Pulmonary artery endothelial cell (primary cell): ENCODE measurements around the gene MAPKAPK5. TPM values are rescaled to one million over a fixed set of nuclear protein-coding genes. Genes with fewer than 3 reads are reported as not detected.
"Not testable (repeated sequence)": the region's sequence is repeated elsewhere in the genome, so short reads cannot be mapped to it uniquely, and the experiment has no call there.

Experiments
- DNase-seq: peaks from one replicate; pipeline ENCODE4 v3.0.0-alpha.2; 2011; ENCODE audit warnings: low read depth, low spot score
- total RNA-seq: library from RNA; depleted of rRNA; stranded (reverse); fragments of >200 nt; gene quantifications from 2 replicates; pipeline ENCODE4 v1.2.3, GENCODE V29; 2014

Gene MAPKAPK5
- total RNA-seq, 1 donor from 2014 or later = 36.5 TPM

DNA sequence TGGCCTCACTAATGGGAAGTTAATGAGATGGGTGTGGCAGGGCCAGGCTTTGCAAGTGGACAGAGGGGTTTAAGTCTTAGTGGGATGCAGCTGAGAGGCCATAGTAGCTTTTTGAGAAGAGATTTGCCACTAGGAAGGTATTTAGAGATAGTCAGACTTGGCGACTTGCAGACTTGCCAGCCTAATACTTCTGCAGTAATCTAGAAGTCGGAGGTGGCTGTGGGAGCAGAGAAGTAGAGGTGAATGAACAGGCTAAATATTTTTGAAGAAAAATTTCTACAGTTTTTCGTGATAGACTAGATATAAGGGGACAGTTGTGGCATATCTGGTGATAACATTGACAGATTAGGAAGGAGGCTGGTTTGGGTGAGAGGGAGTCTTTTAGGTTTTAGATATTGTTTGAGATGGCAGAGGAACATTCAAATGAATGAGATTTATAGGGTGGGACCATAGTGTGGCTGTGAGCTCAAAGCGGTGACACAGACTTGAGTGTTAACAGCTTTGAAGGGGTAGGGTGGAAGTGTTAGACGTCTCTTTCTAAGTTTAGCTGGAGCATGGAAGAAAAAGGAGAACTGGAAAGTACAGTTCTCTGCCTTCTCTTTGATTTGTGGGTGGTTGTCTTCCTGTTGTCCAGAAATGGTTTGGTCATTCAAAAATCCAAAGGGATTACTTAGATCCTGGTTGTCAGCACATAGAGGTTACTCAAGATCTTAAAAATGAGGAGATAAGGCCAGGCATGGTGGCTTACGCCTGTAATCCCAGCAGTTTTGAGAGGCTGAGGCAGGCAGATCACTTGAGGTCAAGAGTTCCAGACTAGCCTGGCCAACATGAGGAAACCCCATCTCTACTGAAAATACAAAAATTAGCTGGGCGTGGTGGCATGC, 44.9 kb downstream of the MAPKAPK5 start:
- no peak for DNase-seq

DNA sequence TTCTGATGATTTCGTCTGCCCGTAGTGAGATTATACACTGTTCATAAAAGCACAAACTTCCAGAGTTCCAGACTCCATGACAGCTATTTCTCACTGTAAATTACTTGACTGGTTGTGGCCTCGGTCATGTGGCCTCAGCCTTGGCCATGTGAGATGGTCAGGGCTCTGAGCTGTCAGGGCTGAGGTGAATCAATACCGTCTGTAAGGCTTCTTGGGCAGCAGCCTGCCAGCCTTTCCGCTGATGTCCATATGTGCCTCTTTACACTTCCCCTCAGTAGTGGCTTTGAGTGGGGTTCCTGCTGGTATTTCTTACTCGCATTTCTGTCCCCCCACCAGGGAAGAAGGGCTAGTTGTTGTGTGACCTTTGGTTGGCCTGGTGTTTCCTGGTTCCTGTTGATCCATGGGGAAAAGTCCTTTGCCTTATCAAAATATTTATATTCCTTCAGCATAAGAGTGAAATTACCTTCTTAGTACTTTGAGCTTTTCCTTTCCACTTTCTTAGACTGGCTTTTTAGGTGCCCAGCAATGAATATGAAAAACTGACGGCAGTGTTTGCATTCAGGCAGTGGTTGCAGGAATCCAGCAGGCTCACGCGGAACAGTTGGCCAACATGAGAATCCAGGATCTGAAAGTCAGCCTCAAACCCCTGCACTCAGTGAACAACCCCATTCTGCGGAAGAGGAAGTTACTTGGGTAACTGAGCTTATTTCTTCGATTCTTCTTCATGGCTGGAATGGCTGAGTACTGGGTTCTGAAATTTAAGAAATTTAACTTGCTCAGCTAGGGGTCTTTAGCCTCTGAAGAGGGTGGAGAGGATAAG, 46.1 kb downstream of the MAPKAPK5 start:
- no peak for DNase-seq

DNA sequence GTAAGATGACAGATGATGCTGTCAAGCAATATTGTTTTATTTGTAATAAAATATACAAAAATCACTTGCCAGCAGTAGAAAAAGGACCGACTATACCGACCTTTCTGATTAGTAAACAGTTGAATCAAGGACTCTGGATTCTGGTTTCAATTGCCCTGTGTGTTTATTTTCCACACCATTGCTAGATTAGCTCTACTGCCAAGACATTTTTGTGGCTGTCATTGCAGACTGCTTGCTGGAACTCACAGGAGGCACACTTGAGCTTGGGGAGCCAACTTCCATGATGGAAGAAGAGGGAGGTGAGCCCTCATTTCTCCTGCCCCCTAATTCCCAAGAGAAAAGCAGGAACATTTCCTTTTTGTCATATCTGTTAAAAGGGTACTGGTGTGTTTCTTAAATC, 51.3 kb downstream of the MAPKAPK5 start:
- DNase-seq = no peak

DNA sequence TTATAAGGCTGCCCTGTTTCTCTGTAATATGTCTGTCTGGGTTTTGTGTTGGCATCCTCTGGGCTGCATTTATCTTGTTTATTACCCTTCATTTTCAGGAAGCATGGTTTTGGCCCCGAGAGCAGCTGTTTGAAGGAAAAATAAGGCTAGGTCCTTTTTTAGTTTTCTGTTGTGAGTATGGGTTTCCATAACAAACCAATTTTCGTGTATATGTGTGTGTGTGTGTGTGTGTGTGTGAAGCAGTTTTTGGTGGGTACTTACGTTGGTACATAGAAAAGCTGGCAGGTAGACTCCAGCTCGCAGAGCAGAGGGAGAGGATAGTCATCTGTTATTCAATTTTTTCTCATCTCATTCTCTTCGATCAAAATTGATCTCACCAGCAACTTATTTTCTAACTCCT, 52.5 kb downstream of the MAPKAPK5 start:
- DNase-seq = no peak

DNA sequence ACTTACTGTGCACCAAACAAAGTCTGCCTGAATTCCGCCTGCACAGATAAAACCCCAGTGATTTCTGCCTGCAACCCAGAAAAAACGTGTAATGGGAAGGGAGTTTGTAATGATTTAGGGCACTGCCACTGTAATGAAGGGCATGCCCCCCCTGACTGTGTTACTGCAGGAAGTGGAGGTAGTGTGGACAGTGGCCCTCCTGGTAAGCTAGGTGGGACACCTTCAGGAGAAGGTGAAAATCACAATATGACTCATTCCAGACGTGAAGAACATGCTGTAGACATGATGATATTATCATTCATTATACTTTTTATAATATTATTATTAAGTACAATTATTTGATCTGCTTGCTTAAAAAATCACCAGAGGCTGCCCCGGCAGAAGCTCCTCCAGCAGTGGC, 59.2 kb downstream of the MAPKAPK5 start:
- no peak for DNase-seq

DNA sequence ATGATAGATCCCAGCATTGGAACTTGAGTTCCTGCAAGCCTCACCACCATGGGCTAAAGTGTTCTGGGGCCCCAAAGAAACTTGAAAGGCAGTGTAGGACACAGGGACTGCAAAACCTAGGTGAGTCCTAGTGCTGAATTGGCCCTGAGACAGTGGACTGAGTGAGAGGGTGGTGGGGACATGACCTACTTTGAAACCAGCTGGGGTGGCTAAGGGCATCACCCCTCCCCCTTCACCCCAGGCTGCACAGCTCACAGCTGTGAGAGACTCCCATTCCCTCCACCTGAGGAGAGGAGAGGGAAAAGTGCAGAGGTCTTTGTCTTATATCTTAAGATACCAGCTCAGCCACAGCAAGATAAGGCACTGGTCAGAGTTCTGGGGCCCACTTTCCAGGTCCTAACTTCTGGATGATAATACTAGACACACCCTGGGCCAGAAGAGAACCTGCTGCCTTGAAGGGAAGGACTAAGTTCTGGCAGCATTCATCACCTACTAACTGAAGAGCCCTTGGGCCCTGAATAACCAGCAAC, 62.5 kb downstream of the MAPKAPK5 start:
- DNase-seq = no peak

DNA sequence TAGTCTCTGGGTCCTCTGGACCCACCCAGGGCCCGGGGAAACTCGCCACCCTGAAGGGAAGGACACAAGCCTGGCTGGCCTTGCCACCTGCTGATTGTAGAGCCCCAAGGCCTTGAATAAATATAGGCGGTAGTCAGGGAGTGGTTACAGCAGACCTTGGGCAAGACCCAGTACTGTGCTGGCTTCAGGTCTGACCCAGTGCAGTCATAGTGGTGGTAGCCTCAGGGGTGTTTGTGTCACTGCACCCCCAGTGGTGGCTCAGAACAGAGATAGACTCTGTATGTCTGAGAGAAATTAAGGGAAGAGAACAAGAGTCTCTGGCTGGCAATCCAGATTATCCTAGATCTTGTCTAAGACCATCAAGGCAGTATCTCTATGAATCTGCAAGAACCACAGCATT, 63.5 kb downstream of the MAPKAPK5 start:
- no peak for DNase-seq

DNA sequence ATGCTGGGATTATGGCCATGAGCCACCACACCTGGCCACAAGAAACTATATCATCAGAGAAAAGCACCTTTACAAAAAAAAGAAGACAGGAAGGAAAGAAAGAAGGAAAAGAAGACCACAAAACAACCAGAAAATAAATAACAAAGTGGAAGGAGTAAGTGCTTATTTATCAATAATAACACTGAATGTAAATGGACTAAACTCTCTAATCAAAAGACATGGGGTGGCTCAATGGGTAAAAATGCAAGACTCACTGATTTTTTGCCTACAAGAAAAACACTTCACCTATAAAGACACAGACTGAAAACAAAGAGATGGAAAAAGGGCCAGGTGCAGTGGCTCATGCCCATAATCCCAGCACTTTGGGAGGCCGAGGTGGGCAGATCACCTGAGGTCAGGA, 65.7 kb downstream of the MAPKAPK5 start:
- DNase-seq = no peak

DNA sequence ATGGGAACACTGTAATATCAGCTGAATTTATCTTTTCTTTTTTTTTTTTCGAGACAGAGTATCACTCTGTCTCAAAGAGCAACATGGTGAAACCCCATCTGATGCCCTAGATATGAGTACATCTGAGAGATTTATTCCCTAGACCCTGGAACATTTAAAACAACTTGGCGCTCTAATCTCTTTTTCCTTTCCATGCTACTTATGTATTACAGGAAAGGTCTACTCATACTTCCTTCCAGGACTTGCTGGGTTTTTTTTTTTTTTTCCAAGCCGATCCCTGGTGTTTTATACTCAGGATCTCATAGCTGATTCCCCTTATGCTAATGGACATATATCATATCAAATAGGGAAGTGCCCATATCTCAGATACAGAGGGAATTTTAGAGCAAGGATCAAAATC, 83.1 kb downstream of the MAPKAPK5 start:
- DNase-seq = peak; percentile 32

DNA sequence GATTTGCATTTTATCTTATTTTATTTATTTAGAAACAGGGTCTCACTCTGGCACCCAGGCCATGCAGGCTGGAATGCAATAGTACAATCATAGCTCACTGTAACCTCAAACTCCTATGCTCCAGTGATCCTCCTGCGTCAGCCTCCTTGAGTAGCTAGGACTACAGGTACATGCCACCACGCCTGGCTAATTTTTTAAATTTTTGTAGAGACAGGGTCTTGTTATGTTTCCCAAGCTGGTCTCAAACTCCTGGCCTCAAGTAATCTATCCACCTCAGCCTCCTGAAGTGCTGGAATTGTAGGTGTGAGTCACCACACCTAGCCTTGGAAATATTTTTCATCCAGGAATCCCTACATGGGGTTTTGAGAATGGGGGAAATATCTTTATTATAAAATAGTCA, 84.6 kb downstream of the MAPKAPK5 start:
- no peak for DNase-seq

DNA sequence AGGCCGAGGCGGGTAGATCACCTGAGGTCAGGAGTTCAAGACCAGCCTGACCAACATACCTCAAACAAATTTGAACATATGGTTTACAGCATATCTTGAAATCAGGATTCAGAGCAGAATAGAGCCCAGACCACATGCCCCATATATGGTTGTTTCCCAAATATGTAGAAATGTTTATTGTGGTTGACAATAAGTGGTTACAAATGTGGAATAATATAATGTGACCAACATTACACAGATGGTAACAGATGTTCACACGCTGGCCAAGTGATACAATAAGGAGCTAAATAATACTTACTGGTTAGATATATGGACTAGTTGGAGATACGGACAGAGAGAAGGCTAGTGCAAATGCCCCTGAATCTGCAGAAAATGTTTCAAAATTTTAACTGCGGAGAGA, 85.3 kb downstream of the MAPKAPK5 start:
- no peak for DNase-seq

DNA sequence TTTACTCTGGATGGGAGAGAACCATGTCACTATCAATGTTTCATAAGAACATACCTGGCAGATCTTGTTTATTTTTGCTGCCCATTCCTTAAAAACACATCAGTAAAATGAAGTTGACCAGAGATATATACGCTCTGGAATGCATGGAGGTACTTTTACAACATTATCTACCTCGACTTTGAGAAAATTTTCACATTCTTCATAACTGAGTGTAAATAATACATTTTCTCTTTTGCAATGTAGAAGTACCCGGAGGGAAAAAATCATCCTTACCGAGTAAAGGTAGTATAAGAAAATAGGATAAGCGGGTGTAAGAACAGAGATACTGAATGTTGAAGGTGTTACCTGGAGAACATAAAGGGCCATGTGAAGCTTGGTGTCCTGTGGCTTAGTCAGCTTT, 90.2 kb downstream of the MAPKAPK5 start:
- no peak for DNase-seq

DNA sequence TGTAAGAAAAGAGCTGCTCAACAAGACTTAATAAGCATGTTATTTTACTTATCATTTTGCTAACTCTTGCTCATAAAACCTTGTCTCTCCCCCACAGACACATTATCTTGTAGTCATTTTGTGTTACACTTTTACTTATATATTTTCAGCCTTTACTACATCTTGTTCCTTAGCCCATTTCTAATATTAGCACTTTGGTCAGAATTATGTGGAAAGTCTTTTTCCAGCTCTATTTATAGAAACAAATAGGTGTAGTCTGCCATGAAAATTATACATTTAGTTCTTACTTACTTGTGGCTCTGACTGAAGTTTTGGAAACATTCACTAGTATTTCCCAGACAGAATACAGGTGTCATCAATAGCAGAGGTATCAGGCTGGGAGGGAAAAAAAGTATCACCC, 94.8 kb downstream of the MAPKAPK5 start:
- DNase-seq = no peak

DNA sequence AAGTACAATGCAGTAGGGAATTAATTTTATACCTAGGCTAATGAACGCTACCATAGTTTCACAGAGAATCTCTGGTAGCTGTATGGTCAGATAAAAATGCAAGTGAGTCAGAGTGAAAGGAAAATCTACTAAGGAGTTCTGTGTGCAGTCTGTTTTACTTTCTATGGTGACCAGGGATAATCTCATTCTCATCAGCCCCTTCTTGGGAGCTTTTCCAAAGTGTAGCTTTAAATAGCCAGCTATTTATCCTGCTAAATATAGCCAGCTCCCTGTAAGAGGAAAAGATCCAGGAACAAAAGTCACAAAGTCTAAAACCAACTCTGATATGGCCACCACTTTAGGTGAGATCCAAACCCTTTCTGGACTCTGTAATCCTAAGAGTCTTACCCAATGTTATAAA, 95.4 kb downstream of the MAPKAPK5 start:
- no peak for DNase-seq

DNA sequence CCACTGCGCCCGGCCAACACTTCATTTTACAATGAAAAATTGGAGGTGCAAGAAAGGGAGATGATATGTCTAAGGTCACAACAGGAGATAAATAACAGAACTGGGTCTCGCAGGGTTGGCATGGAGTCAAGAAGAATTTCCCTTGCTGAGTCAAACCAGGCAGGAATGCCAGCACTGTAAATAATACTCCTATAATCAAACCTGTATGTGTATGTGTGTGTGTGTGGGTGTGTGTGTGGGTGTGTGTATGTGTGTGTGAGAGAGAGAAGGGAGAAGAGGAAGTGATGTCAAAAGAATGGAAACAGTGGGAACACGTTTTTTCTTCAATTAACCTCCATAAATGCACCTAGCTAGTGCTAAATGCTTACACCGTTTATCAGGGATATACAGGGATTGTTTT, 100.5 kb downstream of the MAPKAPK5 start:
- peak; percentile 46 for DNase-seq

DNA sequence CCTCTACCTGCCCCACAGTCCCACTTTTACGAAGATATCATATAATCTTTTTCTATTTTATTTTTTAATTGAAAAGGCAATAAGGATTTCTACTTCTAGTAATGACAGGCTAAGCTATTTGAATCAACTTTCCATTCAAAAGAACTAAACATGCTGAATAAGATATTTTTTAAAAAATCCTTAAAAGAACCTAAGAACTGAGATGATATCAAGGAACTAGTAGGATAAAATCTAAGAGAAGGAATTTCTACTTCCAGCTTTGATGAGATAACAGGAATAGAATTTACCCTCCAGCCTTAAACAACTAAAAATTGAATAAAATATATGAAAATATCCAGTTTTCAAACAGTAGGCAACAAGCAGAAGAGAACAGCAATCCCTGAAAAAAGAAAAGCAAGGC, 101.9 kb downstream of the MAPKAPK5 start:
- DNase-seq = no peak

DNA sequence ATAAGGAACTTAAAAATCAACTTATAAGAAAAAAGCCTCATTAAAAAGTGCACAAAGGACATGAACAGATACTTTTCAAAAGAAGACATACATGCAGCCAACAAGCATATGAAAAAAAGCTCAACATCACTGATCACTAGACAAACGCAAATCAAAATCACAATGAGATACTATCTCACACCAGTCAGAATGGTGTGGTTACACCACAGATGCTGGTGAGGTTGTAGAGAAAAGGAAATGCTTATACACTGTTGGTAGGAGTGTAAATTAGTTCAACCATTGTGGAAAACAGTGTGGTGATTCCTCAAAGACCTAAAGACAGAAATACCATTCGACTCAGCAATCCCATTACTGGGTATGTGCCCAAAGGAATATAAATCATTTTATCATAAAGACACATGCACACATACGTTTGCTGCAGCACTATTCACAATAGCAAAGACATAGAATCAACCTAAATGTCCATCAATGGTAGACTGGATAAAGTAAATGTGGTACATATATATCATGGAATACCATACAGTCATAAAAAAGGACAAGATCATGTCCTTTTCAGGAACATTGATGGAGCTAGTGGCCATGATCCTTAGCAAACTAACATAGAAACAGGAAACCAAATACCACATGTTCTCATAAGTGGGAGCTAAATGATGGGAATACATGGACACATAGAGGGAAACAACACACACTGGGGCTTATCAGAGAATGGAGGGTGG, 109.1 kb downstream of the MAPKAPK5 start:
- DNase-seq = not testable (repeated sequence)

Other genes with a start within 250 kb of the MAPKAPK5 start
- gene ATXN2, start 242.9 kb upstream of the MAPKAPK5 start, total RNA-seq = 12.3 and 20.0 TPM in 2 replicates
- 17.0 and 21.1 TPM in 2 replicates for gene BRAP, start 156.3 kb upstream of the MAPKAPK5 start, total RNA-seq
- 9.5 and 10.7 TPM in 2 replicates for gene ACAD10, start 156.2 kb upstream of the MAPKAPK5 start, total RNA-seq
- 69.0 and 113 TPM in 2 replicates for gene ALDH2, start 75.3 kb upstream of the MAPKAPK5 start, total RNA-seq
- gene TMEM116, start 170.9 kb downstream of the MAPKAPK5 start, total RNA-seq = 1.7 and 2.3 TPM in 2 replicates
- gene ERP29, start 171.2 kb downstream of the MAPKAPK5 start, total RNA-seq = 69.3 and 78.9 TPM in 2 replicates